GM12891 (cell line): Measurements from ENCODE around the gene LYRM4. TPM values are rescaled to one million over a fixed set of nuclear protein-coding genes. Genes with fewer than 3 reads are reported as not detected.

Source experiments
- DNase-seq: peaks from one replicate; pipeline ENCODE4 v3.0.0; 2011; ENCODE audit warnings: low spot score; ENCODE audit not compliant: insufficient read length
- FAIRE-seq: peaks from 2 replicates; lab custom pipeline; 2011; peaks lifted over from hg19 to GRCh38; lab: Jason Lieb, UNC
- PAX5 ChIP-seq: IDR thresholded peaks from 2 replicates; pipeline ENCODE4 v1.6.1; 2011; ENCODE audit warnings: low read length, moderate library complexity, mild to moderate bottlenecking; ENCODE audit not compliant: insufficient read depth, severe bottlenecking
- POLR2A ChIP-seq: IDR thresholded peaks from 2 replicates; pipeline ENCODE4 v1.6.1; 2011; ENCODE audit warnings: low read depth, low read length, control low read depth
- POLR2AphosphoS5 ChIP-seq: IDR thresholded peaks from 2 replicates; pipeline ENCODE4 v1.6.1; 2011; ENCODE audit warnings: low read depth, low read length, control low read depth
- POU2F2 ChIP-seq: IDR thresholded peaks from 2 replicates; pipeline ENCODE4 v1.6.1; 2011; ENCODE audit warnings: low read depth, mild to moderate bottlenecking, control low read depth, low read length, moderate library complexity
- SPI1 ChIP-seq: IDR thresholded peaks from 2 replicates; pipeline ENCODE4 v1.6.1; 2011; ENCODE audit warnings: low read depth, low read length, control low read depth
- TAF1 ChIP-seq: IDR thresholded peaks from 2 replicates; pipeline ENCODE4 v1.6.1; 2011; ENCODE audit warnings: low read depth, low read length, control low read depth
- polyA plus RNA-seq: library from polyadenylated mRNA; unstranded; fragments of >200 nt; gene quantifications from one replicate; pipeline ENCODE4 v1.2.1, GENCODE V29; 2012; ENCODE audit warnings: low read depth, missing spikeins, inconsistent platforms; ENCODE audit not compliant: missing spikeins

Gene LYRM4
- 31.0 TPM for polyA plus RNA-seq

GRCh38 chr6:5260661-5261544 is at the start of gene LYRM4, which contains the start of gene FARS2:
LYRM4 (minus strand) TSS chr6:5260950; CDS start chr6:5260733, 217 bp downstream.
FARS2 (plus strand) TSS chr6:5261513.
- FAIRE-seq (peak; percentile 97), DNase-seq (peak; percentile 77)
- TF ChIP-seq POLR2AphosphoS5, result peak; percentile 22; the same call in 1 of the 2 replicates
- TF ChIP-seq POLR2A, result peak; percentile 67
- TF ChIP-seq TAF1, result peak; percentile 69; the same call in 1 of the 2 replicates
- TF ChIP-seq POU2F2, result peak; percentile 20; the same call in 1 of the 2 replicates
- TF ChIP-seq SPI1, result no peak
- TF ChIP-seq PAX5, result no peak

DNA sequence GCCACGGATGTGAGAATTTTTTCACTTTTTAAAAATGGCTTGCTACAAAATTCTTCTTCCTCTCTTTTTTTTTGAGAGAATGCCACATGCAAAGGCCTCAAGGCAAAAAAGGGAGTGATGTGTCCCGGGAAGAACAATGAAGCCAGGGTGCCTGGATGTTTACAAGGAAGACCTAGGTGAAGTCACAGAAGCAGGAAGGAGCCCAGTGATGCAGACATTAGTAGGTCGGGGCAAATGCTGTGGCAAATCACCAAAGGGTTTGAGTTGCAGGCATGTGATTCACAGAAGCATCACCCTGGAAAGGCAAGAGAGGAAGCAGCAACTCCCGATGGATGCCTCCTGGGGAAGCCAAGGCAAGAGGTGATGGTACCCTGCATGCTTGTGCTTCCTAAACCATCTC is 47.3 kb upstream of the LYRM4 start:
- FAIRE-seq (no peak), DNase-seq (no peak)
- no peak for TF ChIP-seq POLR2A

- TF ChIP-seq TAF1 (no peak), PAX5 (no peak), SPI1 (no peak), POLR2AphosphoS5 (no peak), POLR2A (no peak), POU2F2 (no peak)
- FAIRE-seq (no peak), DNase-seq (no peak)
These were observed 46.3 kb upstream of the LYRM4 start for GRCh38 chr6:5307058-5307457.

GRCh38 chr6:5305968-5306626 is 45.3 kb upstream of the LYRM4 start:
- no peak for FAIRE-seq
- TF ChIP-seq POLR2A, result no peak
- no peak for TF ChIP-seq PAX5
- TF ChIP-seq POU2F2, result no peak
- TF ChIP-seq POLR2AphosphoS5, result no peak
- no peak for TF ChIP-seq TAF1
- TF ChIP-seq SPI1, result no peak
- DNase-seq, result no peak

- FAIRE-seq, result no peak
- no peak for TF ChIP-seq POU2F2
- TF ChIP-seq TAF1, result no peak
- no peak for TF ChIP-seq POLR2AphosphoS5
- TF ChIP-seq POLR2A, result no peak
- TF ChIP-seq PAX5, result no peak
- TF ChIP-seq SPI1, result no peak
These were observed 42.9 kb upstream of the LYRM4 start for GRCh38 chr6:5303682-5304081.

DNA sequence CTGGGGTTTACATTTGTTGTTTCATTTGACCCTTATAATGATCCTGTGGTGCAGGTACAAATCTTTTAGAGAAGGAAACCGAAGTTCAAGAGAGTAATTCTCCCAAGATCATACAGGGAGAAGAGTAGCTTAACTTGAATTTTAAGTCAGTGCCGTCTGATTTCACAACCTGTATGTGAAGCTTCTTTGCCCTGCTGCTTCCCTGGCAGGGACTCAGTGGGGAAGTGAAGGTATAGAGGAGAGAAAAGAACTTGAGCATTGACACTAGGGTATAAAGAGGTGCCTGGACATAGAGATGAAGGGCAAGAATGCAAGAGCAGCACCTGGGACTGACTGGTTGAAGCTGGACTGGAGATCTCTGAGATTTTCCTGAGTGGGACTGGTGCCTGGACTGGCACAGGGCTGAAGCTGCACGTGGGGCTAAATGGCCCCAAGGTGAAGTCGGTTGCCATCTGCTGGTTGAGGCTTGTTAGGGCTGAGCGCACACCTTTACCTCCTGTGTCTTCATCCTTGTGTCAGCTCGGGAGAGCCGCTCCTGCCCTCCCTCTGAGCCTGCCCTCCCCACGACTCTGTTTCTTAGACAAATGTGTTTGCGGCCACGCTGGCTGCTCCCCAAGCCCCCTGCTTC is 42.4 kb upstream of the LYRM4 start:
- peak; percentile 15 for DNase-seq
- FAIRE-seq, result peak; percentile 93
- TF ChIP-seq POLR2A (no peak), POLR2AphosphoS5 (no peak), SPI1 (no peak), PAX5 (no peak), TAF1 (no peak), POU2F2 (no peak)

More at GRCh38 chr6:5303682-5304081, 42.9 kb upstream of the LYRM4 start:
- no peak for DNase-seq

- TF ChIP-seq POLR2AphosphoS5 (no peak), POU2F2 (peak; percentile 64; the same call in 1 of the 2 replicates), TAF1 (no peak), PAX5 (peak; percentile 28), SPI1 (peak; percentile 58)
- DNase-seq (peak; percentile 12), FAIRE-seq (peak; percentile 94)
These were observed 41.6 kb upstream of the LYRM4 start for GRCh38 chr6:5302220-5302946.

DNA sequence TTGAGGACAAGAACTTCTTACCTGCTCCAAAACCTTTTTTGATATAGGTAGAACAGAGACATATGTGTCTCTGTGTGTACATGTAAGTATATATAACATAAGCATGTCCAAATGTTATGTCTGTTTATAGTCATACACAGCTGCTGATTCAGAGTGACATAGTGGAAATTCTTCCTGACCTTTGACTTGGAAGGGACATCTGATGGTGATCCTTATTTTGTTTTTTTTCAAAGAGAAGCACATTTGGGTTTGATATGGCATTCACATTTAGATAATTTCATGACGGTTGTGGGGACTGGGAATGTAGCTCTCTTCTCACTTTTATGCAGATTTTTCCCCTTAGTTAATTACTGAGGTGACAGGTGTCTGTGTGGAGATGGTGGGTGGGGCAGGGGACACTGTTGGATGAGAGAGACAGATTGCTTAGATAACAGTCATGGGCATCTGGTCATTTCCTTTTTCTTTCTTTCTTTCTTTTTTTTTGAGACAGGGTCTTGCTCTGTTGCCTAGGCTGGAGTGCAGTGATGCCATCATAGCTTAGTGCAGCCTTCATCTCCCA is 39.5 kb upstream of the LYRM4 start:
- TF ChIP-seq POLR2AphosphoS5 (no peak), POU2F2 (no peak), PAX5 (no peak), SPI1 (no peak), TAF1 (no peak), POLR2A (no peak)
- no peak for DNase-seq
- FAIRE-seq, result no peak

DNA sequence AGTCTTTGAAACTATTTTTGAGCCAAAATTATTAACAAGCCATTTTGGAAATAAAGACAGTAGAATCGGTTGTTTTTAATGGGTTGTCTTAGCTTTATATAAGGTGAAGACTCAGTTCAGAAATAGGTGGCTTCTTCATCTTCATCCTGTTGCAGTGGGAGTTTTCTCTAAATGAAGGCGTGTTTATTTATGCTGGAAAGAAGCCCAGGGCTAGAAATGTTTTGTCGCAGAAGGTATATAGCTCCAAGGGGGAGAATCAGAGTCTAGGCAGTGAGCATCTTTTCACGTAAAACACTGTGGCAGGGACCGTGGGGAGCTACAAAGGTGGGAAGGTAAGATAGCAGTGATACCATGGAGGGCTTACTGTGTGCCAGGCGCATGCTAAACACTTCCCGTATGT is 34.9 kb upstream of the LYRM4 start:
- no peak for FAIRE-seq
- no peak for DNase-seq
- no peak for TF ChIP-seq PAX5
- no peak for TF ChIP-seq SPI1
